CD4-positive, alpha-beta T cell treated with Interleukin-17A for 4 hours (primary cell): ENCODE results near the gene FAM162A.
"Not testable (repeated sequence)": the region's sequence is repeated elsewhere in the genome, so short reads cannot be mapped to it uniquely, and the experiment has no call there.

Experiments used
- DNase-seq: peaks from one replicate; pipeline ENCODE4 v3.0.0-alpha.2; 2020; ENCODE audit warnings: mixed read lengths

Gene FAM162A, protein sequence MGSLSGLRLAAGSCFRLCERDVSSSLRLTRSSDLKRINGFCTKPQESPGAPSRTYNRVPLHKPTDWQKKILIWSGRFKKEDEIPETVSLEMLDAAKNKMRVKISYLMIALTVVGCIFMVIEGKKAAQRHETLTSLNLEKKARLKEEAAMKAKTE

GRCh38 chr3:122383771-122384697, at the start of gene FAM162A:
FAM162A (plus strand) TSS chr3:122384182; CDS start chr3:122384266, 84 bp downstream.
- DNase-seq = peak; percentile 98

DNA sequence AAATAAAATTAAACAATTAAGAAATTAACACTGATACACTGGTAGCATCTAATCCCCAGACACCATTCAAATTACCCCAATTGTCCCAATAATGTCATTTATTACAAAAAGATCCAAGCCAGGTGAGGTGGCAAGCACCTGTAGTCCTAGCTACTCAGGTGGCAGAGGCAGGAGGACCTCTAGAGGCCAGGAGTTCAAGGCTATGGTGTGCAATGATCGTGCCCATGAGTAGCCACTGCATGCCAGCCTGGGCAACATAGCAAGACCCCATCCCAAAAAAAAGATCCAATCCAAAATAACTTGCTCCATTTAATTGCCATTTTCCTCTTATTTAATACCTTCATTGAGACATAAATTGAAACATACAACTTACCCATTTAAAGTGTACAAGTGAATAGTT, 41.2 kb upstream of the FAM162A start:
- no peak for DNase-seq

GRCh38 chr3:122343654-122344053, 40.3 kb upstream of the FAM162A start:
- no peak for DNase-seq

GRCh38 chr3:122349171-122349570, 34.8 kb upstream of the FAM162A start:
- DNase-seq = no peak

- no peak for DNase-seq
These were observed 33.1 kb upstream of the FAM162A start for GRCh38 chr3:122350814-122351418.

- DNase-seq = no peak
These were observed 32.4 kb upstream of the FAM162A start for GRCh38 chr3:122351612-122352011.

GRCh38 chr3:122353215-122353614, 30.8 kb upstream of the FAM162A start:
- no peak for DNase-seq

DNA sequence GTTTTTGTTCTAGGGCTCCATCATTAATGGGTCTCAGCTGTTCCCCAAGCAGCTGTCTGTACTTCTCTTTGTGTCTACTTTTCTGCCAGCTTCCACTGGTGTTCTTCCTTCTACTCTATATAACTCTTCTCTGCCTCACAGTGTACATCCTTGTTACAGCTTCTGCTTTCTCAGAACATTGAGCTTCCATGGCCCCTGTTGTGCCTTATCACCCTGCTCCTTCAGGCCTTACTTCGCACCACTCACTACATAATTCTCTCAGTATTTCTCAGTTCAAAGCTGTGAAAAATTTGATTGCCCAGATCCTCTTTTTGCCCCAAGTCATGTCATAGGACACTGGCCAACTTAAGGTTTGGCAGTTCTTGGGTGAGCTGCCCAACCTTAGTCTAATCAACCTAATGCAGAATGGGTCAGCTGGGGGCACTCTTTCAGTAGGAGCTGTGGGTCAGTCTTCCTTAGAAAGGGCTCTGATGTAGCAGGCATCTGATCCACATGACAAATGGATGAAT, 30.0 kb upstream of the FAM162A start:
- no peak for DNase-seq

DNA sequence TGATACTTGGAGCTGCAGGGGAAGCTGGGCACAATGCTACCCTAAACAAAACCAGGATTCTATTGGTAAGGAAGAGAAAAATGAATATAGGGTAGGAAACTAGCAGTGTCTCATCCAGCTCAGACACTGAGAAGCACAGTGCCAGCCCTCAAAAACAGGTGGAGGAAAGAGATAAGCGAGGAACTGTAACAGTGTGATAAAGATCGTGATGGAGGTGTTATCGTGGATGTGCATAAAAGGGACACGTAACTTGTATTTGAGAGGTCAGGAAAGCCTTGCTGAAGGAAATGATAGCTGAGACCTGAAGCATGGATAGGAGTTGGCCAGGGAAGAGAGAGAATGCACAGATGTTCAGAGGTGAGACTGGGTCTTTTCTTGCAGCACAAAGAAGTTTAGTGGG, 28.4 kb upstream of the FAM162A start:
- DNase-seq = no peak

DNA sequence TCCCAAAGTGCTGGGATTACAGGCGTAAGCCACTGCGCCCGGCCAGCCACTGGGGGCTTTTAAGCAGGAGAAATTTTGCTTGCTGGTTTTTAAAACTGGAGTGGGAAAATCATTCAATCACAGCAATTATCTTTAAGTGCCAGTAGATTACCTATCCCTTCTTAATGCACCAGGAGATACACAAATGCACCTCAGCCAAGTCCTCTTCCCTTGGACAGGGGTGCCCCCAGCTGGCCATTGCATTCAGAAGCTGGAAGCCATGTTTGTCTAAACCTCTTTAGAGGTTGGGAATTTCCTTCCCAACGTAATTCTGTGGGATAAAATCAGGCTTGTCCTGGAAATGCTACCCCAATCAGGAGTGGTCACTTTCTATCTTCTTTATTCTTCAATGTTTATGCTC, 27.6 kb upstream of the FAM162A start:
- peak; percentile 36 for DNase-seq

DNA sequence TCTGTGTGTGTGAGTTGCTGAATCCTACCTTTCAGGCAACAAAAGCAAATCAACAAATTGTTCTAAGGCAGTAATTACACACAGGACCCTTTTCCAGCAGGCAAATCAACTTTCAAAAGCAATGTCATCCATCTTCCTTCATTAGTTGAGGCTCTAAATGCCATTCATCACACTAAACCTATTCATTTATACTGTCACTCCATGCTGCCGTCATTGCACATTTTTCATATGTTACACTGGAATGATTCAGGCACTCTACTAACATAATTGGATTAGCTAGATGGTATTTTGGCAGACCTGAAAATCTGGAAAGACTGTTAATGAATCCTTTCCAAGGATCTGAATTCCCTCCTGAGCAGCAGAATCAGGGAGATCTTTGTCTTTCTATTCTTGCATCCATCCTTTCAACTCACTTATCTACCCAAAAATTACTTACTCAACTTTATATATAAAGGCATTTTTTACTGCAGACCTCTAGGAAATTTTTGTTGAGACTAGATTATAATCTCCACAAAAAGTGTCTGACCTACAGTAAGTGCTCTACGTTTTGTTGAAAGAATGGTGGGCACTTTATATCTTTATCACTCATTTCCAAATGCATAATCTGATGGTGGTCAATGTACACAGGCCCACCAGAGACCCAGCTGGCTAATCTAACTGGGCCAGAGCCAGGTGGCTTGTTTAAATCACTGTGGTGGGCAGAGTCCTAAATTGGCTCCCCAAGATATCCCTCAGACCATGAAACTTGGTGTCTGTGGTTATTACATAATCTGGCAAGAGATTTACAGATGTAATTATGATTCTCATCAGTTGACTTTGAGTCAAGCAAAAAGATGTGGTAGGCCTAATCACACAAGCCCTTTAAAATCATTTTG, 25.9 kb upstream of the FAM162A start:
- no peak for DNase-seq

- DNase-seq = no peak
These were observed 25.3 kb upstream of the FAM162A start for GRCh38 chr3:122358703-122359032.

GRCh38 chr3:122362026-122362425, 22.0 kb upstream of the FAM162A start:
- DNase-seq = no peak

- DNase-seq = no peak
These were observed 19.5 kb upstream of the FAM162A start for GRCh38 chr3:122364490-122364889.

DNA sequence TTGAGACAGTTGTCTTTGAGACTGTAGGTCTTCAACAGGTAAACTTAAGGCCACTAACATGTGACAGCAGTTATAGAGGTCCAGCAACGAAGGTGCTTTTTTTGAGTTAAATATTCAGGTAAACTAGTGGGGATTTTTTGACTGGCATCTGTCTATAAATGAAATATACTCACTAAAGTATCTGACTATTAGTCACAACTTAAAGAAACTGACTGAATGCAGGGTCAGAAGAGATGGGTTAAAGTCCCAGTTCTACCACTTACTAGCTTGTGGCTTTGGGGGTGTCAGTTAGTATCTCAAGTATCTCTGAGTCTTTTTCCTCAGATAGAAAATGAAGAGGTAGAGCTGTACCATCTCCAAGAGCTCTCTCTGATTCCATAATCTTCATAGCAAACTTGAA, 18.9 kb upstream of the FAM162A start:
- no peak for DNase-seq

DNA sequence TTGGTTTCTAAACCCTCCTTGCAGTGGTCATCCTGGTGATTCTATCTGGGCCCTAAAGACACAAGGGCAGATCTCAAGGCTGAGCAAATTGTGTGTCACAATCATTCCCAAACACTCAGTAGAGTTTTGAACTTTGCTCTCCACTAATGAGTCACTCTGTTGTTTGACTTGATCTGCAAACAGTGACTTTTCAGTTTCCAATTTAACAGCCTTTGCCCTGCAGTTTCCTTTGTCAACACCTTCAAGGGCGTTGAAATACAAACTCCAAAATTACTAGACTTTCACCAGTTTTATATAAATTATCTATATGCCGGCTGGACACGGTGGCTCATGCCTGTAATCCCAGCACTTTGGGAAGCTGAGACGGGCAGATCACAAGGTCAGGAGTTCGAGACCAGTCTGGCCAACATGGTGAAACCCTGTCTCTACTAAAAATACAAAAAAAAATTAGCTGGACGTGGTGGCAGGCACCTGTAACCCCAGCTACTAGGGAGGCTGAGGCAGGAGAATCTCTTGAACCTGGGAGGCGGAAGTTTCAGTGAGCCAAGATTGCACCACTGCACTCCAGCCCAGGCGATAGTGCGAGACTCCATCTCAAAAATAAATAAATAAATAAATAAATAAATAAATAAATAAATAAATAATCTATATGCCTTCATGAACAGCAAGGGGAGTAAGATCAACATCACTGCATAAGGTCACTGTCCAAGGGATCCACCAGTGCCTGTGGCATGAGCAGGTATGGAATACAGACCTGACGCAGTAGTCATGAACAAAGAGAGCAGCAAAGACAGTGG, 18.2 kb upstream of the FAM162A start:
- DNase-seq = not testable (repeated sequence)

DNA sequence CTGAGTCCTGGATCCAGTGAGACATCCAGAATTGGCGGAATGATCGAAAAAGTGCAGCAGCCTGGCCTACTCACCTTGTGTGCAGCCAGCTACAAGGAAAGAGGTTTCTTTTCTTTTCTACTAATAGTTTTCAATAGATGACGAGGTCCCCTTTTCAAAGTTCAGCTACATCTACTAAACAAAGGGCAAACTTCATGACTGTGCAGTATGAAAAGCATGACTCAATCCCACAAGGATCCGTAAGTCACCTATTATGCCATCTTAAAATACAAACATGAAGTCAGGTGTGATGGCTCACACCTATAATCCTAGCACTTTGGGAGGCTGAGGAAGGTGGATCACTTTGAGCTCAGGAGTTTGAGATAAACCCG, 17.6 kb upstream of the FAM162A start:
- no peak for DNase-seq

- DNase-seq = no peak
These were observed 9.9 kb upstream of the FAM162A start for GRCh38 chr3:122374034-122374433.

GRCh38 chr3:122377975-122378374, 6.0 kb upstream of the FAM162A start:
- no peak for DNase-seq

- peak; percentile 85 for DNase-seq
These were observed 905 bp upstream of the FAM162A start, which contains the start of gene MIX23 for GRCh38 chr3:122382888-122383666. MIX23 (minus strand) TSS chr3:122383231; CDS start chr3:122383224, 7 bp downstream.

- DNase-seq = no peak
These were observed 3.7 kb downstream of the FAM162A start for GRCh38 chr3:122387709-122388108.
